Breast epithelium (tissue), 3 donors: ENCODE results near the gene P2RY14.

ENCODE experiments used
- POLR2A ChIP-seq: fragments of 450-650 bp; IDR thresholded peaks from one replicate; pipeline ENCODE4 v1.6.1; 2016; ENCODE audit warnings: antibody characterized with exemption, mild to moderate bottlenecking, moderate library complexity
- TF ChIP-seq, protein P1 (sequence below), 3 donors: fragments of 450-650 bp; IDR thresholded peaks; one replicate each; pipeline ENCODE4 v1.5.1; 2016 to 2017; ENCODE audit warnings: antibody characterized with exemption in 3 of 3, mild to moderate bottlenecking in 3 of 3, moderate library complexity in 3 of 3

DNA sequence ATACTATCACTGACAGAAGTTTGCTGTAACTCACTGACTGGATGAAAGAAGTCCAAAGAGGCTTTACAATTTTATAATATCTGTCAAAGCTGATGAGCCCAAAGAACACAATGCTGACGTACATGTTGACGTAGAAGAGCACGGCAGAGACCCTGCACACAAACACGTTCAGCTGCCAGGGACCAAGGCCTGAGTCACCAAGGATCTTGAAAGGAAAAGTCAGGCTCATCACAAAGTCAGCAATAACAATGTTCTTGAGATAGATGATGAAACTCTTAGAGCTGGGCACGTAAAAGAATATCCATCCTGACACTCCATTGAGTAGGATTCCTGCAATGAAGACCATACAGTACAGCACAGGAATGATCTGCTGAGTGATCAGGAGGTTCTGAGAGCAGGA is 64.5 kb downstream of the P2RY14 start:
- TF ChIP-seq, protein P1, sequence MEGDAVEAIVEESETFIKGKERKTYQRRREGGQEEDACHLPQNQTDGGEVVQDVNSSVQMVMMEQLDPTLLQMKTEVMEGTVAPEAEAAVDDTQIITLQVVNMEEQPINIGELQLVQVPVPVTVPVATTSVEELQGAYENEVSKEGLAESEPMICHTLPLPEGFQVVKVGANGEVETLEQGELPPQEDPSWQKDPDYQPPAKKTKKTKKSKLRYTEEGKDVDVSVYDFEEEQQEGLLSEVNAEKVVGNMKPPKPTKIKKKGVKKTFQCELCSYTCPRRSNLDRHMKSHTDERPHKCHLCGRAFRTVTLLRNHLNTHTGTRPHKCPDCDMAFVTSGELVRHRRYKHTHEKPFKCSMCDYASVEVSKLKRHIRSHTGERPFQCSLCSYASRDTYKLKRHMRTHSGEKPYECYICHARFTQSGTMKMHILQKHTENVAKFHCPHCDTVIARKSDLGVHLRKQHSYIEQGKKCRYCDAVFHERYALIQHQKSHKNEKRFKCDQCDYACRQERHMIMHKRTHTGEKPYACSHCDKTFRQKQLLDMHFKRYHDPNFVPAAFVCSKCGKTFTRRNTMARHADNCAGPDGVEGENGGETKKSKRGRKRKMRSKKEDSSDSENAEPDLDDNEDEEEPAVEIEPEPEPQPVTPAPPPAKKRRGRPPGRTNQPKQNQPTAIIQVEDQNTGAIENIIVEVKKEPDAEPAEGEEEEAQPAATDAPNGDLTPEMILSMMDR (IDR thresholded peaks at IDR 0.05) = no peak
- TF ChIP-seq POLR2A = no peak
